Erythroblast (primary cell): ENCODE results near the gene OSCP1.

Experiments used
- GATA1 ChIP-seq: IDR thresholded peaks from 2 replicates; pipeline ENCODE4 v1.6.1; 2011; ENCODE audit warnings: low read depth, mild to moderate bottlenecking, control low read depth, low read length, moderate library complexity
- POLR2A ChIP-seq: IDR thresholded peaks from 2 replicates; pipeline ENCODE4 v1.6.1; 2011; ENCODE audit warnings: mild to moderate bottlenecking, low read length

- no peak for TF ChIP-seq POLR2A
- TF ChIP-seq GATA1, result no peak
Observed at GRCh38 chr1:36492491-36492890, 42.2 kb upstream of the OSCP1 start.
